Endothelial cell of umbilical vein (primary cell): Measurements from ENCODE around the gene LEPROT. TPM values are rescaled to one million over a fixed set of nuclear protein-coding genes. Genes with fewer than 3 reads are reported as not detected.

Experiments
- BruUV-seq: library from RNA; stranded (reverse); fragments of 400-500 nt; replicated peaks from 2 replicates; lab custom pipeline; 2021; lab: Mats Ljungman, UMichigan
- CTCF ChIA-PET: fragments of 300-600, 350-600 bp; sonication (Branson Sonifier 250); formaldehyde crosslinking; loops from one replicate; lab custom pipeline; 2021; ENCODE audit warnings: antibody characterized with exemption, inconsistent platforms; lab: Charles Lee
- POLR2A ChIA-PET: fragments of 300-600, 350-600 bp; sonication (Branson Sonifier 250); formaldehyde crosslinking; loops from one replicate; lab custom pipeline; 2021; ENCODE audit warnings: antibody characterized with exemption, inconsistent platforms; lab: Charles Lee
- DNase-seq: peaks from one replicate; pipeline ENCODE4 v3.0.0-alpha.2; 2011; ENCODE audit warnings: low read depth, low spot score
- FAIRE-seq: peaks from 2 replicates; lab custom pipeline; 2011; peaks lifted over from hg19 to GRCh38; lab: Jason Lieb, UNC
- H2AFZ ChIP-seq: 2 replicates; pipeline ENCODE4 v1.6.0; 2012; ENCODE audit warnings: low read depth, low read length, control low read depth, inconsistent platforms
- H3K27ac ChIP-seq: 2 replicates; pipeline ENCODE4 v1.5.1; 2011; ENCODE audit warnings: low read depth, mild to moderate bottlenecking, control low read depth, low read length, moderate library complexity; ENCODE audit not compliant: insufficient read depth
- H3K27me3 ChIP-seq, 2 experiments: 2 replicates each; pipeline versions ENCODE4 v1.6.0 to v1.6.1; 2011; ENCODE audit warnings: low read length in 2 of 2, mixed read lengths in 1 of 2; ENCODE audit not compliant: control insufficient read depth in 2 of 2, insufficient read depth in 2 of 2
- H3K36me3 ChIP-seq, 2 experiments: 2 replicates in 1 of 2; 3 replicates in 1 of 2; pipeline ENCODE4 v1.5.1; 2011; ENCODE audit warnings: low read length in 2 of 2, mild to moderate bottlenecking in 1 of 2, moderate library complexity in 1 of 2; ENCODE audit not compliant: control insufficient read depth in 2 of 2, insufficient read depth in 2 of 2; ENCODE audit errors: extremely low read depth in 1 of 2
- H3K4me1 ChIP-seq: 3 replicates; pipeline ENCODE4 v1.5.1; 2011; ENCODE audit warnings: mild to moderate bottlenecking, low read length; ENCODE audit not compliant: control insufficient read depth, insufficient read depth; ENCODE audit errors: extremely low read depth
- H3K4me2 ChIP-seq: 2 replicates; pipeline ENCODE4 v1.6.1; 2011; ENCODE audit warnings: low read length, control low read depth, mixed read lengths; ENCODE audit not compliant: insufficient read depth
- H3K4me3 ChIP-seq, 3 experiments: fragments of 200-600 bp in 1 of 3; sonication (generic), shearing (Covaris generic) in 1 of 3; replicated peaks in 1 of 3; 2 replicates each; pipeline ENCODE4 v1.5.1; 2011 to 2016; ENCODE audit warnings: control low read depth in 3 of 3, low read length in 3 of 3, mild to moderate bottlenecking in 2 of 3, inconsistent platforms in 1 of 3, low read depth in 1 of 3, moderate library complexity in 1 of 3; ENCODE audit not compliant: insufficient read depth in 1 of 3
- H3K79me2 ChIP-seq: 2 replicates; pipeline ENCODE4 v1.6.0; 2012; ENCODE audit warnings: low read length, inconsistent platforms; ENCODE audit not compliant: control insufficient read depth, insufficient read depth
- H3K9ac ChIP-seq: replicated peaks from 2 replicates; pipeline ENCODE3; 2011; ENCODE audit warnings: low read length, control low read depth; ENCODE audit not compliant: insufficient read depth; ENCODE audit errors: extremely low read depth
- H3K9me1 ChIP-seq: replicated peaks from 3 replicates; pipeline ENCODE4 v1.6.0; 2011; ENCODE audit warnings: mild to moderate bottlenecking, low read length; ENCODE audit not compliant: control insufficient read depth, insufficient read depth; ENCODE audit errors: extremely low read depth
- H3K9me3 ChIP-seq: replicated peaks from 2 replicates; pipeline ENCODE4 v1.5.1; 2012; ENCODE audit warnings: low read length, inconsistent platforms; ENCODE audit not compliant: control insufficient read depth, insufficient read depth
- H4K20me1 ChIP-seq: replicated peaks from 2 replicates; pipeline ENCODE3; 2011; ENCODE audit warnings: mild to moderate bottlenecking, low read length; ENCODE audit not compliant: control insufficient read depth, insufficient read depth; ENCODE audit errors: extremely low read depth
- EZH2 ChIP-seq: IDR thresholded peaks from 2 replicates; pipeline ENCODE4 v1.6.1; 2012; ENCODE audit warnings: borderline replicate concordance, low read depth, mild to moderate bottlenecking, moderate library complexity, low read length, inconsistent platforms; ENCODE audit not compliant: severe bottlenecking
- FOS ChIP-seq: IDR thresholded peaks from 2 replicates; pipeline ENCODE4 v1.6.1; 2011; ENCODE audit warnings: mild to moderate bottlenecking, low read length, moderate library complexity, borderline replicate concordance; ENCODE audit not compliant: insufficient read depth
- GATA2 ChIP-seq: IDR thresholded peaks from 2 replicates; pipeline ENCODE4 v1.7.0; 2011; ENCODE audit warnings: low read depth, mild to moderate bottlenecking, moderate library complexity, mixed read lengths, low read length; ENCODE audit not compliant: insufficient read length, insufficient read depth
- JUN ChIP-seq: IDR thresholded peaks from 2 replicates; pipeline ENCODE4 v1.6.1; 2011; ENCODE audit warnings: borderline replicate concordance, low read depth; ENCODE audit not compliant: insufficient read length, insufficient read depth
- MYC ChIP-seq: IDR thresholded peaks from one replicate; pipeline ENCODE4 v1.6.1; 2011; ENCODE audit warnings: mild to moderate bottlenecking, low read depth, low read length
- POLR2A ChIP-seq: IDR thresholded peaks from 2 replicates; pipeline ENCODE4 v1.6.1; 2012; ENCODE audit warnings: low read depth, mild to moderate bottlenecking, control low read depth, low read length
- POLR2AphosphoS5 ChIP-seq: IDR thresholded peaks from 2 replicates; pipeline ENCODE4 v1.6.1; 2012; ENCODE audit warnings: low read depth, mild to moderate bottlenecking, control low read depth, low read length, moderate library complexity; ENCODE audit not compliant: insufficient read depth
- dilution Hi-C: fragments of 300-500 bp; cut with MboI; formaldehyde crosslinking; loops from one replicate; pipeline ENCODE4 v1.15.0; 2019; ENCODE audit warnings: low sequenced_read_pairs; ENCODE audit not compliant: extremely low pct_ligation_motif_present
- intact Hi-C: fragments of 100-400 bp; cut with micrococcal nuclease; formaldehyde crosslinking; loops from one replicate; pipeline ENCODE4 v1.10.0; 2022
- polyA plus RNA-seq, 4 experiments: library from polyadenylated mRNA; depleted of rRNA in 3 of 4; stranded (reverse) in 3 of 4; unstranded in 1 of 4; fragments of >200 nt; gene quantifications; 2 replicates each; pipeline versions ENCODE4 v1.2.1 to v1.2.3, GENCODE V29; 2011 to 2012; ENCODE audit warnings: missing spikeins in 1 of 4
- total RNA-seq: library from RNA; stranded (reverse); gene quantifications from 2 replicates; pipeline ENCODE4 v1.2.3, GENCODE V29; 2021
- TF ChIP-seq, protein P1 (sequence below): IDR thresholded peaks from 2 replicates; pipeline ENCODE4 v1.6.1; 2011; ENCODE audit not compliant: insufficient read depth, insufficient read length
- TF ChIP-seq, protein P2 (sequence below), 2 donors: IDR thresholded peaks; 1 replicate in 1 of 2; 2 replicates in 1 of 2; pipeline ENCODE4 v1.5.1; 2011; ENCODE audit warnings: low read length in 2 of 2, mild to moderate bottlenecking in 2 of 2, moderate library complexity in 2 of 2, control low read depth in 1 of 2, inconsistent platforms in 1 of 2, low read depth in 1 of 2; ENCODE audit not compliant: insufficient read depth in 1 of 2; ENCODE audit errors: extremely low read depth in 1 of 2

LEPROT gene
- total and polyA plus RNA-seq, 2 donors (not counting 3 experiments of a cell fraction or from before 2014, with no cell fraction given), result 80.6 to 94.8 TPM

DNA sequence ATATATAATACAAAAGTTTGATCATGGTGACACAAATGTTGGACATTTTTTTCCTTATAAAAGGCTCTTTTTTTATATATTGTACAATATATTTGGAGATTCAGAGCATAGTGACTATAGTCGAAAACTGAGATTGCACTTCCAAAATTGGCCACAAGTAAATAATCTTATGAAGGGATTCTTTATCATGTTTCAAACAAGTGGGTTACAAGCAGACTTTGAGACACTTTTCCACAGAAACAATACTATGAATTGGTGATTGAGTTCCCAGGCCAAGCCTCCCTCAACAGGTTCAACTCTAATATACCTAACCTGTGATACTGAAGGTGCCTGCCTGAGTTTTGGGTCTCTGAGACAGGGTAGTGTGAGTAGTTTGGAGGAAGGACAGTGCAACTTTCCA, 13.8 kb downstream of the LEPROT start:
- peaks cover 5 to 20% of the 10 kb centered on the region in 2 experiments for H3K36me3 ChIP-seq
- H3K27ac ChIP-seq, result no peak overlapping the region
- H4K20me1 ChIP-seq, result no peaks in the 10 kb centered on the region
- peaks cover 12% of the 10 kb centered on the region for H3K79me2 ChIP-seq
- no peaks in the 10 kb centered on the region for H3K9me1 ChIP-seq
- DNase-seq (no peak), FAIRE-seq (no peak)
- BruUV-seq, result no TSS peak
- no peaks in the 10 kb centered on the region for H3K9me3 ChIP-seq
- no peak overlapping the region for H3K9ac ChIP-seq
- intact Hi-C loops (loop anchor here (5.0 kb wide), 4 partner anchors 78 to 1013 kb away; no protein-coding TSS in a partner anchor), dilution Hi-C loops (no loop called here)
- no peak overlapping the region for H2AFZ ChIP-seq
- CTCF ChIA-PET, result interaction anchor here (4.8 to 7.7 kb wide), 2 partner anchors 25 to 253 kb away, joined by 18 to 104 read pairs; no protein-coding TSS in a partner anchor
- no peak overlapping the region for H3K4me3 ChIP-seq
- TF ChIP-seq POLR2A (no peak), JUN (no peak), GATA2 (no peak), FOS (no peak), MYC (no peak), POLR2AphosphoS5 (no peak), EZH2 (no peak)
- TF ChIP-seq, protein P1, sequence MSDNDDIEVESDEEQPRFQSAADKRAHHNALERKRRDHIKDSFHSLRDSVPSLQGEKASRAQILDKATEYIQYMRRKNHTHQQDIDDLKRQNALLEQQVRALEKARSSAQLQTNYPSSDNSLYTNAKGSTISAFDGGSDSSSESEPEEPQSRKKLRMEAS, result no peak
- TF ChIP-seq, protein P2, sequence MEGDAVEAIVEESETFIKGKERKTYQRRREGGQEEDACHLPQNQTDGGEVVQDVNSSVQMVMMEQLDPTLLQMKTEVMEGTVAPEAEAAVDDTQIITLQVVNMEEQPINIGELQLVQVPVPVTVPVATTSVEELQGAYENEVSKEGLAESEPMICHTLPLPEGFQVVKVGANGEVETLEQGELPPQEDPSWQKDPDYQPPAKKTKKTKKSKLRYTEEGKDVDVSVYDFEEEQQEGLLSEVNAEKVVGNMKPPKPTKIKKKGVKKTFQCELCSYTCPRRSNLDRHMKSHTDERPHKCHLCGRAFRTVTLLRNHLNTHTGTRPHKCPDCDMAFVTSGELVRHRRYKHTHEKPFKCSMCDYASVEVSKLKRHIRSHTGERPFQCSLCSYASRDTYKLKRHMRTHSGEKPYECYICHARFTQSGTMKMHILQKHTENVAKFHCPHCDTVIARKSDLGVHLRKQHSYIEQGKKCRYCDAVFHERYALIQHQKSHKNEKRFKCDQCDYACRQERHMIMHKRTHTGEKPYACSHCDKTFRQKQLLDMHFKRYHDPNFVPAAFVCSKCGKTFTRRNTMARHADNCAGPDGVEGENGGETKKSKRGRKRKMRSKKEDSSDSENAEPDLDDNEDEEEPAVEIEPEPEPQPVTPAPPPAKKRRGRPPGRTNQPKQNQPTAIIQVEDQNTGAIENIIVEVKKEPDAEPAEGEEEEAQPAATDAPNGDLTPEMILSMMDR (IDR thresholded peaks at IDR 0.05; ENCODE audit: extremely low read depth in 1 of 2, insufficient read depth in 1 of 2, low read depth in 1 of 2, low read length in 2 of 2), result no peak
- H3K4me1 ChIP-seq, result peaks cover 26% of the 10 kb centered on the region
- no peak overlapping the region for H3K4me2 ChIP-seq
- H3K27me3 ChIP-seq, result no peaks in the 10 kb centered on the region
- POLR2A ChIA-PET, result no interaction called here
